A549 (cell line): ENCODE results near the gene SPTBN4. TPM values are rescaled to one million over a fixed set of nuclear protein-coding genes. Genes with fewer than 3 reads are reported as not detected.

Source experiments
- ATAC-seq, 2 experiments: fragments of 200-7000 bp in 1 of 2; fragments of >200 bp in 1 of 2; cut with Nextera tagmentation in 1 of 2; cut with Tn5 transposase in 1 of 2; 3 replicates each; pipeline versions ENCODE4 v1.8.0 to v1.9.1; 2018 to 2020; ENCODE audit warnings: mild to moderate bottlenecking in 1 of 2, moderate library complexity in 1 of 2
- CTCF ChIA-PET: fragments of 300-600 bp; sonication (Branson Sonifier 250); formaldehyde crosslinking; extraction: SDS; loops from one replicate; lab custom pipeline; 2021; ENCODE audit warnings: antibody characterized with exemption, inconsistent platforms; lab: Yijun Ruan, JAX
- POLR2A ChIA-PET: fragments of 350-600 bp; formaldehyde crosslinking; extraction: SDS; loops from one replicate; lab custom pipeline; 2021; ENCODE audit warnings: antibody characterized with exemption, inconsistent platforms; lab: Yijun Ruan, JAX
- DNase-seq, 2 experiments: peaks; one replicate each; pipeline versions ENCODE4 v3.0.0 to v3.0.0-alpha.2; 2011 to 2016; ENCODE audit warnings: low read depth in 1 of 2, low spot score in 1 of 2
- FAIRE-seq: peaks from 2 replicates; lab custom pipeline; 2011; peaks lifted over from hg19 to GRCh38; lab: Jason Lieb, UNC
- H3K27ac ChIP-seq, 2 experiments: fragments of >200 bp; sonication (Bioruptor Twin); formaldehyde crosslinking; 3 replicates each; pipeline ENCODE4 v1.5.1; 2016 to 2017
- H3K4me1 ChIP-seq: fragments of >200 bp; sonication (Bioruptor Twin); formaldehyde crosslinking; 3 replicates; pipeline ENCODE4 v1.6.1; 2016
- H3K4me2 ChIP-seq: fragments of >200 bp; sonication (Bioruptor Twin); formaldehyde crosslinking; 3 replicates; pipeline ENCODE4 v1.6.1; 2016
- H3K4me3 ChIP-seq: fragments of >200 bp; sonication (Bioruptor Twin); formaldehyde crosslinking; 3 replicates; pipeline ENCODE4 v1.5.1; 2016
- H3K9me3 ChIP-seq: fragments of >200 bp; sonication (Bioruptor Twin); formaldehyde crosslinking; 3 replicates; pipeline ENCODE4 v1.6.1; 2016
- CBX2 ChIP-seq: fragments of 200-600 bp; sonication (generic); IDR thresholded peaks from 2 replicates; pipeline ENCODE4 v1.6.1; 2016; ENCODE audit warnings: low read depth, mild to moderate bottlenecking, borderline replicate concordance
- CEBPB ChIP-seq, 2 experiments: fragments of >200 bp in 1 of 2; sonication (Bioruptor Twin) in 1 of 2; formaldehyde crosslinking in 1 of 2; IDR thresholded peaks; 2 replicates each; pipeline ENCODE4 v1.6.1; 2012 to 2016
- CHD4 ChIP-seq: fragments of 200-600 bp; sonication (generic); IDR thresholded peaks from 2 replicates; pipeline ENCODE4 v1.6.1; 2016; ENCODE audit warnings: antibody characterized with exemption, mild to moderate bottlenecking, borderline replicate concordance
- EP300 ChIP-seq, 2 experiments: fragments of >200 bp; sonication (Bioruptor Twin); formaldehyde crosslinking; IDR thresholded peaks; 2 replicates in 1 of 2; 3 replicates in 1 of 2; pipeline ENCODE4 v1.6.1; 2016 to 2017
- ESRRA ChIP-seq: fragments of 150-350 bp; IDR thresholded peaks from 2 replicates; pipeline ENCODE4 v1.6.1; 2014; ENCODE audit warnings: mild to moderate bottlenecking, low read length, borderline replicate concordance
- FOSL2 ChIP-seq, 2 experiments: fragments of 450-650 bp in 1 of 2; fragments of >200 bp in 1 of 2; sonication (Bioruptor Twin) in 1 of 2; formaldehyde crosslinking; IDR thresholded peaks; 2 replicates each; pipeline versions ENCODE4 v1.5.0 to v1.6.1; 2016 to 2020; ENCODE audit warnings: mild to moderate bottlenecking in 1 of 2, moderate library complexity in 1 of 2
- FOXS1 ChIP-seq: fragments of 250-450 bp; sonication (Bioruptor Pico); IDR thresholded peaks from 2 replicates; pipeline ENCODE4 v1.5.0; 2020; ENCODE audit warnings: mild to moderate bottlenecking, moderate library complexity
- GATA3 ChIP-seq: IDR thresholded peaks from 2 replicates; pipeline ENCODE4 v1.6.1; 2012; ENCODE audit warnings: borderline replicate concordance
- HEYL ChIP-seq: fragments of 250-450 bp; sonication (Bioruptor Pico); IDR thresholded peaks from 2 replicates; pipeline ENCODE4 v1.8.0; 2021; ENCODE audit warnings: mild to moderate bottlenecking, moderate library complexity
- HOXA7 ChIP-seq: fragments of 250-450 bp; sonication (Bioruptor Pico); IDR thresholded peaks from 2 replicates; pipeline ENCODE4 v1.5.0; 2020; ENCODE audit warnings: mild to moderate bottlenecking, moderate library complexity
- HOXB5 ChIP-seq: fragments of 250-450 bp; sonication (Bioruptor Pico); IDR thresholded peaks from 2 replicates; pipeline ENCODE4 v1.5.0; 2020; ENCODE audit warnings: mild to moderate bottlenecking, moderate library complexity
- KDM1A ChIP-seq: fragments of 200-600 bp; sonication (generic); IDR thresholded peaks from 2 replicates; pipeline ENCODE4 v1.6.1; 2016; ENCODE audit warnings: low read depth, mild to moderate bottlenecking
- MAFK ChIP-seq: fragments of 450-650 bp; IDR thresholded peaks from 2 replicates; pipeline ENCODE4 v1.6.1; 2014; ENCODE audit not compliant: partially characterized antibody
- MAZ ChIP-seq: fragments of 150-350 bp; IDR thresholded peaks from 2 replicates; pipeline ENCODE4 v1.6.1; 2014; ENCODE audit warnings: antibody characterized with exemption, low read depth, low read length, borderline replicate concordance
- NFE2L2 ChIP-seq: fragments of 150-350 bp; conservative IDR thresholded peaks from 2 replicates; pipeline ENCODE4 v1.6.1; 2014; ENCODE audit warnings: low read length
- POLR2A ChIP-seq: IDR thresholded peaks from 2 replicates; pipeline ENCODE4 v1.6.1; 2012; ENCODE audit warnings: mild to moderate bottlenecking, low read length
- POLR2AphosphoS2 ChIP-seq: conservative IDR thresholded peaks from 2 replicates; pipeline ENCODE4 v1.6.1; 2012; ENCODE audit warnings: low read length, improper control_type of control experiment, inconsistent platforms
- RAD21 ChIP-seq, 2 experiments: fragments of >200 bp in 1 of 2; sonication (Bioruptor Twin) in 1 of 2; formaldehyde crosslinking in 1 of 2; IDR thresholded peaks in 1 of 2; conservative IDR thresholded peaks in 1 of 2; 2 replicates in 1 of 2; 3 replicates in 1 of 2; pipeline ENCODE4 v1.6.1; 2012 to 2018; ENCODE audit warnings: inconsistent platforms in 1 of 2
- TFCP2L1 ChIP-seq: fragments of 250-450 bp; sonication (Bioruptor Pico); IDR thresholded peaks from 2 replicates; pipeline ENCODE4 v1.5.0; 2021; ENCODE audit warnings: mild to moderate bottlenecking
- ZSCAN20 ChIP-seq: fragments of 250-450 bp; sonication (Bioruptor Pico); IDR thresholded peaks from 2 replicates; pipeline ENCODE4 v1.8.0; 2022; ENCODE audit warnings: mild to moderate bottlenecking, moderate library complexity
- WGBS: methylation state at CpG from one replicate; pipeline ENCODE4 v1.1.6; 2017; ENCODE audit errors: missing lambda C conversion rate; 5-methylcytosine and 5-hydroxymethylcytosine counted together
- polyA plus RNA-seq, 4 experiments: library from polyadenylated mRNA; depleted of rRNA in 3 of 4; stranded (reverse); fragments of >200 nt; fragmentation: RNase III in 1 of 4; extraction: RNeasy Plus Mini Kit Qiagen cat#74134 plus additional on column Dnase treatment in 1 of 4; gene quantifications; 2 replicates in 3 of 4; 3 replicates in 1 of 4; pipeline ENCODE4 v1.2.3, GENCODE V29; 2011 to 2017
- TF ChIP-seq, protein P1 (sequence below): fragments of >200 bp; sonication (Bioruptor Twin); formaldehyde crosslinking; IDR thresholded peaks from 3 replicates; pipeline ENCODE4 v1.6.1; 2016
- TF ChIP-seq, protein P2 (sequence below): fragments of >200 bp; sonication (Bioruptor Twin); formaldehyde crosslinking; IDR thresholded peaks from 3 replicates; pipeline ENCODE4 v1.5.1; 2016
- TF ChIP-seq, protein P3 (sequence below): fragments of 150-350 bp; IDR thresholded peaks from 2 replicates; pipeline ENCODE4 v1.6.1; 2014; ENCODE audit warnings: low read depth, mild to moderate bottlenecking, low read length
- TF ChIP-seq, protein P4 (sequence below): IDR thresholded peaks from 2 replicates; pipeline ENCODE4 v1.6.1; 2012
- TF ChIP-seq, protein P5 (sequence below): fragments of 250-450 bp; sonication (Bioruptor Pico); IDR thresholded peaks from 2 replicates; pipeline ENCODE4 v1.5.0; 2021; ENCODE audit warnings: mild to moderate bottlenecking, moderate library complexity, borderline replicate concordance
- TF ChIP-seq, protein P6 (sequence below): IDR thresholded peaks from 2 replicates; pipeline ENCODE4 v1.6.1; 2012
- TF ChIP-seq, protein P7 (sequence below): fragments of 450-650 bp; IDR thresholded peaks from 2 replicates; pipeline ENCODE4 v1.6.1; 2014; ENCODE audit warnings: antibody characterized with exemption

SPTBN4 gene
- polyA plus RNA-seq, 2 of the 4 experiments (the other 2 are of a cell fraction) = 1.4 to 2.2 TPM

DNA sequence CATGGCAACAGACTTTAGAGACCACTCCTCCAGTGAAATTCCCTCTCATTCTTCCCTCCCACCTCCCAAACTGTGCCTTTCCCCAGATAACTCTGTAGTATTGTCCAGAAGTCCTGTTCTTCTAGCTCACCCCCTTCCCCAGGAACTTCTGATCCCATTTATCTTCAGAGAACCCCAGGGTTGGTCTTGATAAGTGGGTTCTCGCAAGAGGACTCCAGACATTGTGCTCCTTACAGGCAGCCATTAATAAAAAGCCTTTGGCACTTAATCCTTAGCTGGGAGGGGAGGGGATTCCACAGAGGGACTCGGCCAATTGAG lies 136.2 kb downstream of the SPTBN4 start:
- H3K4me2 ChIP-seq = peak overlapping the region; percentile 92

DNA sequence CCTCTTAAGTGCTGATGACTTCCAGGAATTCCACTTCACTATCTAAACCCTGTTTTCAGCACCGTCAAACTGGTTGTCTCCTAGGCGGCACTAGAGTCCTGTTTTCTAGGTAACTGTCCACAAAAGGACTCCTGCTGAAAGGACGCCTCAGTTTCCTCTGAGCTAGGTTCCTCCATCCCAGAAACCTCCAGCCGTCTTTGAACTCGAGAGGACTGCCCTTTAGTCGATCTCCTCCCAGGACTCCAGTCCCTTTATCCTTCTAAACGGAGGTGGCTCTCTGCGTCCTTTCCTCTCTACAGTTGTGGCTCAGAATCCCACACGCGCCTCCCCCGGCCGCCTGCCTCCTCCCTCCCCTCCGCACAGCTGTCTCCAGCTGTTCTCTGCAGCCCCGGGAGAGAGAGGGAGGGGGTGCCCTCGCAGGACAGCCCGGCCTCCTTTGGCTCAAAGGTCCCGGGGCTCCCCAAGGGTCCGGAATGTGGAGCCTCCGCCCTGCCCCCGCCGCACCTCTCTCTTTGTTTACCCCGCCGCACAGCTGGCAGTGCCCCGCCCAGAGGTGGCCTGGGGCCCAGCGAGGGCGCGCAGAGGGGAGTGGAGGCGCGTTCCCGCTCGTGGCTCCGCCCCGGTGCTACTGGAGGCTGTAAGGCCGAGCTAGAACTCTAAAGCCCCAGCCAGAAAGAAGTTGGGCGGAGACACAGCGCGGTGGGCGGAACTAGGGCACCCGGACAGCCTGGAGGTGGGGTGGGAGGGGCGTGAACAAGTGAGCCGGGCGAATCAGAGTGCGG lies 136.8 kb downstream of the SPTBN4 start:
- peak overlapping the region; percentile 55 to 85 for H3K27ac ChIP-seq
- H3K9me3 ChIP-seq = no peaks in the 10 kb centered on the region
- peak; percentile 41 to 80 for ATAC-seq
- ChIA-PET CTCF (interaction anchor here (0.6 to 35.2 kb wide), 36 partner anchors 8 to 846 kb away, joined by 3 to 2247 read pairs (median 6); partner anchors contain the start of genes BLVRB, SERTAD1 and SPTBN4), POLR2A (interaction anchor here (0.5 to 2.8 kb wide), 18 partner anchors 9 to 195 kb away, joined by 3 to 35 read pairs (median 5); partner anchors contain the start of genes ACTMAP, BLVRB, EGLN2 and RAB4B)
- DNase-seq = peak; percentile 99 to 100
- peaks cover 58% of the 10 kb centered on the region for H3K4me1 ChIP-seq
- H3K4me3 ChIP-seq = peak overlapping the region; percentile 36
- WGBS = 3% methylated on average over 37 of the region's 43 CpGs
- peak; percentile 99 for FAIRE-seq
- H3K4me2 ChIP-seq = peak overlapping the region; percentile 92
- TF ChIP-seq, protein P1, sequence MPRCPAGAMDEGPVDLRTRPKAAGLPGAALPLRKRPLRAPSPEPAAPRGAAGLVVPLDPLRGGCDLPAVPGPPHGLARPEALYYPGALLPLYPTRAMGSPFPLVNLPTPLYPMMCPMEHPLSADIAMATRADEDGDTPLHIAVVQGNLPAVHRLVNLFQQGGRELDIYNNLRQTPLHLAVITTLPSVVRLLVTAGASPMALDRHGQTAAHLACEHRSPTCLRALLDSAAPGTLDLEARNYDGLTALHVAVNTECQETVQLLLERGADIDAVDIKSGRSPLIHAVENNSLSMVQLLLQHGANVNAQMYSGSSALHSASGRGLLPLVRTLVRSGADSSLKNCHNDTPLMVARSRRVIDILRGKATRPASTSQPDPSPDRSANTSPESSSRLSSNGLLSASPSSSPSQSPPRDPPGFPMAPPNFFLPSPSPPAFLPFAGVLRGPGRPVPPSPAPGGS = peak; percentile 67; the same call in 1 of the 3 replicates
- TF ChIP-seq MAFK = no peak
- no peak for TF ChIP-seq CHD4
- TF ChIP-seq TFCP2L1 (CRISPR knock-in tag) = 0 out of 2 replicates have a peak, but pooled peaks have one; percentile 29
- peak; percentile 78 for TF ChIP-seq MAZ
- 0 out of 2 replicates have a peak, but pooled peaks have one; percentile 70 for TF ChIP-seq FOXS1 (CRISPR knock-in tag)
- TF ChIP-seq HOXA7 (CRISPR knock-in tag) = no peak
- no peak; the same call in 1 of the 2 replicates for TF ChIP-seq GATA3
- TF ChIP-seq, protein P2, sequence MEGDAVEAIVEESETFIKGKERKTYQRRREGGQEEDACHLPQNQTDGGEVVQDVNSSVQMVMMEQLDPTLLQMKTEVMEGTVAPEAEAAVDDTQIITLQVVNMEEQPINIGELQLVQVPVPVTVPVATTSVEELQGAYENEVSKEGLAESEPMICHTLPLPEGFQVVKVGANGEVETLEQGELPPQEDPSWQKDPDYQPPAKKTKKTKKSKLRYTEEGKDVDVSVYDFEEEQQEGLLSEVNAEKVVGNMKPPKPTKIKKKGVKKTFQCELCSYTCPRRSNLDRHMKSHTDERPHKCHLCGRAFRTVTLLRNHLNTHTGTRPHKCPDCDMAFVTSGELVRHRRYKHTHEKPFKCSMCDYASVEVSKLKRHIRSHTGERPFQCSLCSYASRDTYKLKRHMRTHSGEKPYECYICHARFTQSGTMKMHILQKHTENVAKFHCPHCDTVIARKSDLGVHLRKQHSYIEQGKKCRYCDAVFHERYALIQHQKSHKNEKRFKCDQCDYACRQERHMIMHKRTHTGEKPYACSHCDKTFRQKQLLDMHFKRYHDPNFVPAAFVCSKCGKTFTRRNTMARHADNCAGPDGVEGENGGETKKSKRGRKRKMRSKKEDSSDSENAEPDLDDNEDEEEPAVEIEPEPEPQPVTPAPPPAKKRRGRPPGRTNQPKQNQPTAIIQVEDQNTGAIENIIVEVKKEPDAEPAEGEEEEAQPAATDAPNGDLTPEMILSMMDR = peak; percentile 20; the same call in 1 of the 3 replicates
- TF ChIP-seq, protein P3, sequence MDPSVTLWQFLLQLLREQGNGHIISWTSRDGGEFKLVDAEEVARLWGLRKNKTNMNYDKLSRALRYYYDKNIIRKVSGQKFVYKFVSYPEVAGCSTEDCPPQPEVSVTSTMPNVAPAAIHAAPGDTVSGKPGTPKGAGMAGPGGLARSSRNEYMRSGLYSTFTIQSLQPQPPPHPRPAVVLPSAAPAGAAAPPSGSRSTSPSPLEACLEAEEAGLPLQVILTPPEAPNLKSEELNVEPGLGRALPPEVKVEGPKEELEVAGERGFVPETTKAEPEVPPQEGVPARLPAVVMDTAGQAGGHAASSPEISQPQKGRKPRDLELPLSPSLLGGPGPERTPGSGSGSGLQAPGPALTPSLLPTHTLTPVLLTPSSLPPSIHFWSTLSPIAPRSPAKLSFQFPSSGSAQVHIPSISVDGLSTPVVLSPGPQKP = no peak
- TF ChIP-seq, protein P4, sequence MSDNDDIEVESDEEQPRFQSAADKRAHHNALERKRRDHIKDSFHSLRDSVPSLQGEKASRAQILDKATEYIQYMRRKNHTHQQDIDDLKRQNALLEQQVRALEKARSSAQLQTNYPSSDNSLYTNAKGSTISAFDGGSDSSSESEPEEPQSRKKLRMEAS = peak; percentile 83
- peak; percentile 20; the same call in 1 of the 2 replicates for TF ChIP-seq POLR2A
- no peak for TF ChIP-seq CBX2
- TF ChIP-seq, protein P5, sequence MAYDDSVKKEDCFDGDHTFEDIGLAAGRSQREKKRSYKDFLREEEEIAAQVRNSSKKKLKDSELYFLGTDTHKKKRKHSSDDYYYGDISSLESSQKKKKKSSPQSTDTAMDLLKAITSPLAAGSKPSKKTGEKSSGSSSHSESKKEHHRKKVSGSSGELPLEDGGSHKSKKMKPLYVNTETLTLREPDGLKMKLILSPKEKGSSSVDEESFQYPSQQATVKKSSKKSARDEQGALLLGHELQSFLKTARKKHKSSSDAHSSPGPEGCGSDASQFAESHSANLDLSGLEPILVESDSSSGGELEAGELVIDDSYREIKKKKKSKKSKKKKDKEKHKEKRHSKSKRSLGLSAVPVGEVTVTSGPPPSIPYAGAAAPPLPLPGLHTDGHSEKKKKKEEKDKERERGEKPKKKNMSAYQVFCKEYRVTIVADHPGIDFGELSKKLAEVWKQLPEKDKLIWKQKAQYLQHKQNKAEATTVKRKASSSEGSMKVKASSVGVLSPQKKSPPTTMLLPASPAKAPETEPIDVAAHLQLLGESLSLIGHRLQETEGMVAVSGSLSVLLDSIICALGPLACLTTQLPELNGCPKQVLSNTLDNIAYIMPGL (CRISPR knock-in tag) = 0 out of 2 replicates have a peak, but pooled peaks have one; percentile 9
- TF ChIP-seq, protein P6, sequence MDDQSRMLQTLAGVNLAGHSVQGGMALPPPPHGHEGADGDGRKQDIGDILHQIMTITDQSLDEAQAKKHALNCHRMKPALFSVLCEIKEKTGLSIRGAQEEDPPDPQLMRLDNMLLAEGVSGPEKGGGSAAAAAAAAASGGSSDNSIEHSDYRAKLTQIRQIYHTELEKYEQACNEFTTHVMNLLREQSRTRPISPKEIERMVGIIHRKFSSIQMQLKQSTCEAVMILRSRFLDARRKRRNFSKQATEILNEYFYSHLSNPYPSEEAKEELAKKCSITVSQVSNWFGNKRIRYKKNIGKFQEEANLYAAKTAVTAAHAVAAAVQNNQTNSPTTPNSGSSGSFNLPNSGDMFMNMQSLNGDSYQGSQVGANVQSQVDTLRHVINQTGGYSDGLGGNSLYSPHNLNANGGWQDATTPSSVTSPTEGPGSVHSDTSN = peak; percentile 90
- TF ChIP-seq FOSL2 (IDR thresholded peaks at IDR 0.05) = no peak
- peak; percentile 4; the same call in 1 of the 2 replicates for TF ChIP-seq FOSL2 (CRISPR knock-in tag; IDR thresholded peaks at IDR 0.05)

More for the DNA sequence above, 136.2 kb downstream of the SPTBN4 start:
- WGBS = 59% methylated on average over 2 of the region's 2 CpGs
- POLR2A ChIA-PET = interaction anchor here (0.8 to 2.8 kb wide), 6 partner anchors 8 to 177 kb away, joined by 3 to 35 read pairs (median 14); partner anchors contain the start of genes BLVRB and SERTAD1
- no peak for DNase-seq
- peak overlapping the region; percentile 36 for H3K4me3 ChIP-seq
- TF ChIP-seq NFE2L2 (no peak), EP300 (IDR thresholded peaks at IDR 0.05) (no peak), POLR2AphosphoS2 (no peak), KDM1A (no peak), GATA3 (no peak), CEBPB (IDR thresholded peaks at IDR 0.05) (no peak), ZSCAN20 (CRISPR knock-in tag) (no peak), ESRRA (no peak), RAD21 (conservative IDR thresholded peaks at IDR 0.05 in 1 of 2, IDR thresholded peaks at IDR 0.05 in 1 of 2) (no peak), POLR2A (no peak), HEYL (CRISPR knock-in tag) (no peak), HOXB5 (no peak), MAZ (no peak), CBX2 (no peak)
- TF ChIP-seq, protein P1 = no peak
- TF ChIP-seq, protein P7, sequence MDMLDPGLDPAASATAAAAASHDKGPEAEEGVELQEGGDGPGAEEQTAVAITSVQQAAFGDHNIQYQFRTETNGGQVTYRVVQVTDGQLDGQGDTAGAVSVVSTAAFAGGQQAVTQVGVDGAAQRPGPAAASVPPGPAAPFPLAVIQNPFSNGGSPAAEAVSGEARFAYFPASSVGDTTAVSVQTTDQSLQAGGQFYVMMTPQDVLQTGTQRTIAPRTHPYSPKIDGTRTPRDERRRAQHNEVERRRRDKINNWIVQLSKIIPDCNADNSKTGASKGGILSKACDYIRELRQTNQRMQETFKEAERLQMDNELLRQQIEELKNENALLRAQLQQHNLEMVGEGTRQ = no peak
- TF ChIP-seq, all 56 proteins: peak for 0
- Histone ChIP-seq H3K27ac (peak overlapping the region; percentile 55 to 85), H3K9me3 (no peaks in the 10 kb centered on the region), H3K4me1 (peaks cover 61% of the 10 kb centered on the region)
- ATAC-seq (no peak), FAIRE-seq (no peak)
- CTCF ChIA-PET = interaction anchor here (0.8 to 35.2 kb wide), 31 partner anchors 8 to 463 kb away, joined by 3 to 2247 read pairs (median 7); partner anchors contain the start of genes BLVRB, SERTAD1 and SPTBN4
